Stimulated activated CD8-positive, alpha-beta memory T cell treated with anti-CD3 and anti-CD28 coated beads, Interleukin-15, amount 100 ng/mL, for 4 hours (primary cell): Measurements from ENCODE around the gene GALNT1.

ENCODE experiments used
- DNase-seq, 2 donors: peaks; one replicate each; pipeline ENCODE4 v3.0.0-alpha.2; 2020; ENCODE audit warnings: low read depth in 2 of 2

GALNT1 gene

GRCh38 chr18:35717182-35717581 is 135.6 kb downstream of the GALNT1 start:
- no peak for DNase-seq

GRCh38 chr18:35721431-35722081 is 140.0 kb downstream of the GALNT1 start:
- DNase-seq, result no peak

GRCh38 chr18:35728676-35729075 is 147.1 kb downstream of the GALNT1 start:
- DNase-seq, result no peak

GRCh38 chr18:35729991-35730668 is 148.6 kb downstream of the GALNT1 start:
- DNase-seq, result no peak

GRCh38 chr18:35730691-35731370 is 149.3 kb downstream of the GALNT1 start:
- no peak for DNase-seq

- no peak for DNase-seq
Observed at GRCh38 chr18:35731701-35732100, 150.2 kb downstream of the GALNT1 start.

GRCh38 chr18:35732162-35732561 is 150.6 kb downstream of the GALNT1 start:
- no peak for DNase-seq

GRCh38 chr18:35732636-35733035 is 151.1 kb downstream of the GALNT1 start:
- DNase-seq, result no peak

- no peak for DNase-seq
Observed at GRCh38 chr18:35733408-35733807, 151.9 kb downstream of the GALNT1 start.

GRCh38 chr18:35736696-35737095 is 155.2 kb downstream of the GALNT1 start:
- no peak for DNase-seq

GRCh38 chr18:35739778-35740177 is 158.2 kb downstream of the GALNT1 start:
- DNase-seq, result no peak

- no peak for DNase-seq
Observed at GRCh38 chr18:35740656-35741055, 159.1 kb downstream of the GALNT1 start.

- no peak for DNase-seq
Observed at GRCh38 chr18:35743916-35744315, 162.4 kb downstream of the GALNT1 start.

- DNase-seq, result no peak
Observed at GRCh38 chr18:35745814-35746213, 164.3 kb downstream of the GALNT1 start.

GRCh38 chr18:35746826-35747339 is 165.3 kb downstream of the GALNT1 start:
- no peak for DNase-seq

- DNase-seq, result no peak
Observed at GRCh38 chr18:35747894-35748472, 166.4 kb downstream of the GALNT1 start.

GRCh38 chr18:35749701-35750100 is 168.2 kb downstream of the GALNT1 start:
- DNase-seq, result no peak

GRCh38 chr18:35750929-35751328 is 169.4 kb downstream of the GALNT1 start:
- no peak for DNase-seq

- no peak for DNase-seq
Observed at GRCh38 chr18:35753306-35753910, 171.9 kb downstream of the GALNT1 start.

GRCh38 chr18:35754464-35754863 is 172.9 kb downstream of the GALNT1 start:
- DNase-seq, result no peak

GRCh38 chr18:35755369-35755768 is 173.8 kb downstream of the GALNT1 start:
- DNase-seq, result no peak

- DNase-seq, result no peak
Observed at GRCh38 chr18:35756506-35757117, 175.1 kb downstream of the GALNT1 start.
